A673 (cell line): ENCODE data around the gene SLC6A18.

Experiments
- EZH2 ChIP-seq: fragments of 200-600 bp; sonication (generic); IDR thresholded peaks from 2 replicates; pipeline ENCODE4 v1.6.1; 2017; ENCODE audit warnings: borderline replicate concordance, low read depth, mild to moderate bottlenecking, mixed read lengths, antibody characterized with exemption, low read length; ENCODE audit not compliant: poor library complexity, severe bottlenecking
- TF ChIP-seq, protein P1 (sequence below): fragments of 300-800, 200-600 bp; sonication (generic); conservative IDR thresholded peaks from 2 replicates; pipeline ENCODE4 v1.5.1; 2017; ENCODE audit warnings: low read depth, mild to moderate bottlenecking, antibody characterized with exemption, low read length, moderate library complexity, mixed read lengths

DNA sequence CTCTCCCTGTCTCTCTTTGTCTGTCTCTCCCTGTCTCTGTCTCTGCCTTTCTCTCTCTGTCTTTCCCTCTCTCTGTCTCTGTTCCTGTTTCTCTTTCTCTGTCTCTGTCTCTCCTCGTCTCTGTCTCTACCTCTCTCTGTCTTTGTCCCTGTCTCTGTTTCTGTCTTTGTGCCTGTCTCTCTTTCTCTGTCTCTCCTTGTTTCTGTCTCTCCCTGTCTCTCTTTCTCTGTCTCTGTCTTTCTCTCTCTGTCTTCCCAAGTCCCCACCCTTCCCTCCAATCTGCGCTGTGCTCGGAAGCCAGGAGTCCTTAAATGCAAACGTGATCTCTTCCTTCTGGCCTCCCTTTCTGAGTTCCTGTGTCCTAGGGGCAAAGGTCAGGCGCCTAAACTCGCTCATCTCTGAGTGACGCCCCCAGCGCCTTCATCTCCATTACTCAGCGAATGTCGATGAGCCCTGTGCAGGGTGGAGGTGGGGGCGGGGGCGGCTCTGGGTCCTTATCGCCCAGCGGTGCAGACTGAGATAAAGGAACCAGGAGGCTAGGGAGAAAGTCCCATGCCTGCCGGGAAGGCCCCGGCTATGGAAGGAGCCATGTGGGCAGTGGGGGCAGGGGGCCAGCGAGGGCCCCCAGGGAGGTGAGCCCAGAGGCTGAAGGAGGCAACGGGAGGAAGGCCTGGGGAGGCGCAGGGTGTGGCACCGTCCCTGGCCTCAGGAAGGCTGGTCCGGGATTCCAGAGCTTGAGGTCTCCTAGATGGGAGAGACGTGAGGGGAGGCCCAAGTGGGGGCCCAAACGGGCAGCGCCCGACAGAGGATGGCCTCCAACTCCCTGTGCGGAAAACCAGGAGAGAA lies 25.3 kb upstream of the SLC6A18 start:
- TF ChIP-seq, protein P1, sequence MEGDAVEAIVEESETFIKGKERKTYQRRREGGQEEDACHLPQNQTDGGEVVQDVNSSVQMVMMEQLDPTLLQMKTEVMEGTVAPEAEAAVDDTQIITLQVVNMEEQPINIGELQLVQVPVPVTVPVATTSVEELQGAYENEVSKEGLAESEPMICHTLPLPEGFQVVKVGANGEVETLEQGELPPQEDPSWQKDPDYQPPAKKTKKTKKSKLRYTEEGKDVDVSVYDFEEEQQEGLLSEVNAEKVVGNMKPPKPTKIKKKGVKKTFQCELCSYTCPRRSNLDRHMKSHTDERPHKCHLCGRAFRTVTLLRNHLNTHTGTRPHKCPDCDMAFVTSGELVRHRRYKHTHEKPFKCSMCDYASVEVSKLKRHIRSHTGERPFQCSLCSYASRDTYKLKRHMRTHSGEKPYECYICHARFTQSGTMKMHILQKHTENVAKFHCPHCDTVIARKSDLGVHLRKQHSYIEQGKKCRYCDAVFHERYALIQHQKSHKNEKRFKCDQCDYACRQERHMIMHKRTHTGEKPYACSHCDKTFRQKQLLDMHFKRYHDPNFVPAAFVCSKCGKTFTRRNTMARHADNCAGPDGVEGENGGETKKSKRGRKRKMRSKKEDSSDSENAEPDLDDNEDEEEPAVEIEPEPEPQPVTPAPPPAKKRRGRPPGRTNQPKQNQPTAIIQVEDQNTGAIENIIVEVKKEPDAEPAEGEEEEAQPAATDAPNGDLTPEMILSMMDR: no peak
- TF ChIP-seq EZH2: no peak
